OCI-LY3 (cell line): ENCODE data around the gene TLE4.

Source experiments
- H2AFZ ChIP-seq: fragments of 200-600, 300-600 bp; shearing (Covaris generic); 2 replicates; pipeline ENCODE4 v1.6.0; 2014; ENCODE audit warnings: antibody characterized with exemption, low read depth, low read length
- H3K27ac ChIP-seq: fragments of 200-600, 300-600 bp; sonication (generic); 2 replicates; pipeline ENCODE4 v1.5.1; 2014; ENCODE audit warnings: mild to moderate bottlenecking, low read length, moderate library complexity, mixed read lengths
- H3K27me3 ChIP-seq: fragments of 200-600, 300-600 bp; sonication (generic); 2 replicates; pipeline ENCODE4 v1.6.1; 2014; ENCODE audit warnings: low read depth, low read length, mixed read lengths
- H3K36me3 ChIP-seq: fragments of 200-600, 300-600 bp; sonication (generic); replicated peaks from 2 replicates; pipeline ENCODE3; 2014; ENCODE audit warnings: low read depth, low read length, mixed read lengths
- H3K4me1 ChIP-seq: fragments of 300-600, 200-600 bp; sonication (generic); 2 replicates; pipeline ENCODE4 v1.6.1; 2014; ENCODE audit warnings: low read length, mixed read lengths
- H3K4me2 ChIP-seq: fragments of 200-600, 300-600 bp; sonication (generic); 2 replicates; pipeline ENCODE4 v1.6.1; 2014; ENCODE audit warnings: low read length, mixed read lengths
- H3K4me3 ChIP-seq: fragments of 300-600, 200-600 bp; sonication (generic); 2 replicates; pipeline ENCODE4 v1.5.1; 2014; ENCODE audit warnings: antibody characterized with exemption, mild to moderate bottlenecking, low read length, moderate library complexity
- H3K79me2 ChIP-seq: fragments of 300-600, 200-600 bp; shearing (Covaris generic); 2 replicates; pipeline ENCODE4 v1.6.1; 2014; ENCODE audit warnings: mild to moderate bottlenecking, low read length, mixed read lengths
- H3K9ac ChIP-seq: fragments of 300-600, 200-600 bp; shearing (Covaris generic); 2 replicates; pipeline ENCODE4 v1.6.0; 2014; ENCODE audit warnings: mild to moderate bottlenecking, low read length, moderate library complexity
- H3K9me3 ChIP-seq: fragments of 200-600, 300-600 bp; shearing (Covaris generic); 2 replicates; pipeline ENCODE4 v1.6.1; 2014; ENCODE audit warnings: low read length, mixed read lengths; ENCODE audit not compliant: insufficient read depth
- H4K20me1 ChIP-seq: fragments of 200-600, 300-600 bp; sonication (generic); 2 replicates; pipeline ENCODE4 v1.6.1; 2016; ENCODE audit warnings: low read length, mixed read lengths; ENCODE audit not compliant: insufficient read depth
- EZH2phosphoT487 ChIP-seq: fragments of 200-600 bp; shearing (Covaris generic); IDR thresholded peaks from 2 replicates; pipeline ENCODE4 v1.6.1; 2018; ENCODE audit warnings: antibody characterized with exemption, mixed run types, low read depth
- TF ChIP-seq, protein P1 (sequence below): fragments of 200-600, 300-600 bp; sonication (generic); IDR thresholded peaks from 2 replicates; pipeline ENCODE4 v1.5.1; 2014; ENCODE audit warnings: antibody characterized with exemption, low read length, low read depth

The TLE4 gene

DNA sequence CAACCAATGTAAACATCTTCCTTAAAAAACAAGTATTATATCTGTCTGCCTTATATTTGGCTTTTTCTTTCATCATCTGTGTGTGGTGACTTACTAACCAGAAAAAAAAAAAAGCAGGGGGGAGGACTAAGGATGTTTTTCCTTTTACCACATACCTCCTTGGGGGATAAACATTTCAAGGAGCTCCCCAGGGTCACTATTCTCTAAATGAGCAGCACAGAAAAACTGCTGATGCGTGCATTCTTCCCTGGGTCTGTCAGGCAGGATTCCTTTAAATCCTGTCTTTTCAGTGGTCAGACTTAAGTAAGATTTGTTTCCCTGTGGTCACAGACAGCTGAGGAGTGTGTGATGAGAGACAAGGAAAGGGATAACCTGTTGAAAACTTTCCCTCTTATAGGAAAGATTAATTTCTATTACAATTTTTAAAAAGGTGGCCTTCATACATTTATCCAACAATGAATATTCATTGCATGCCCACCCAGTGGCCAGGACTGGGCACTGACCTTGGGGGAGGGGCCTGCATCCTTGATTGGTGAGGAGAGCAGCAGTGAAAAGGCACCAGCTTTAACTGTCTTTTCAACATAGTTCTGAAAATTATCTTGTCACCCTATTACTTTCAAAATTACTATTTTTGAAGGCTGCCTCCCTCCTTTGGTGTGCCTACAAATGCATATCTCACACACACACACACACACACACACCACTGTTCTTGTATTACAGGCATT is 123.1 kb downstream of the TLE4 start:
- H3K9me3 ChIP-seq: no peaks in the 10 kb centered on the region
- H3K4me3 ChIP-seq: no peak overlapping the region
- H3K27ac ChIP-seq: no peak overlapping the region
- no peaks in the 10 kb centered on the region for H3K27me3 ChIP-seq
- H2AFZ ChIP-seq: no peak overlapping the region
- peaks cover 3% of the 10 kb centered on the region; the same call in 1 of the 2 replicates for H4K20me1 ChIP-seq
- no peak overlapping the region for H3K9ac ChIP-seq
- no peak for TF ChIP-seq EZH2phosphoT487
- TF ChIP-seq, protein P1, sequence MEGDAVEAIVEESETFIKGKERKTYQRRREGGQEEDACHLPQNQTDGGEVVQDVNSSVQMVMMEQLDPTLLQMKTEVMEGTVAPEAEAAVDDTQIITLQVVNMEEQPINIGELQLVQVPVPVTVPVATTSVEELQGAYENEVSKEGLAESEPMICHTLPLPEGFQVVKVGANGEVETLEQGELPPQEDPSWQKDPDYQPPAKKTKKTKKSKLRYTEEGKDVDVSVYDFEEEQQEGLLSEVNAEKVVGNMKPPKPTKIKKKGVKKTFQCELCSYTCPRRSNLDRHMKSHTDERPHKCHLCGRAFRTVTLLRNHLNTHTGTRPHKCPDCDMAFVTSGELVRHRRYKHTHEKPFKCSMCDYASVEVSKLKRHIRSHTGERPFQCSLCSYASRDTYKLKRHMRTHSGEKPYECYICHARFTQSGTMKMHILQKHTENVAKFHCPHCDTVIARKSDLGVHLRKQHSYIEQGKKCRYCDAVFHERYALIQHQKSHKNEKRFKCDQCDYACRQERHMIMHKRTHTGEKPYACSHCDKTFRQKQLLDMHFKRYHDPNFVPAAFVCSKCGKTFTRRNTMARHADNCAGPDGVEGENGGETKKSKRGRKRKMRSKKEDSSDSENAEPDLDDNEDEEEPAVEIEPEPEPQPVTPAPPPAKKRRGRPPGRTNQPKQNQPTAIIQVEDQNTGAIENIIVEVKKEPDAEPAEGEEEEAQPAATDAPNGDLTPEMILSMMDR: no peak
- H3K4me2 ChIP-seq: no peak overlapping the region
- H3K4me1 ChIP-seq: no peaks in the 10 kb centered on the region
- no peaks in the 10 kb centered on the region for H3K79me2 ChIP-seq
- no peaks in the 10 kb centered on the region for H3K36me3 ChIP-seq

DNA sequence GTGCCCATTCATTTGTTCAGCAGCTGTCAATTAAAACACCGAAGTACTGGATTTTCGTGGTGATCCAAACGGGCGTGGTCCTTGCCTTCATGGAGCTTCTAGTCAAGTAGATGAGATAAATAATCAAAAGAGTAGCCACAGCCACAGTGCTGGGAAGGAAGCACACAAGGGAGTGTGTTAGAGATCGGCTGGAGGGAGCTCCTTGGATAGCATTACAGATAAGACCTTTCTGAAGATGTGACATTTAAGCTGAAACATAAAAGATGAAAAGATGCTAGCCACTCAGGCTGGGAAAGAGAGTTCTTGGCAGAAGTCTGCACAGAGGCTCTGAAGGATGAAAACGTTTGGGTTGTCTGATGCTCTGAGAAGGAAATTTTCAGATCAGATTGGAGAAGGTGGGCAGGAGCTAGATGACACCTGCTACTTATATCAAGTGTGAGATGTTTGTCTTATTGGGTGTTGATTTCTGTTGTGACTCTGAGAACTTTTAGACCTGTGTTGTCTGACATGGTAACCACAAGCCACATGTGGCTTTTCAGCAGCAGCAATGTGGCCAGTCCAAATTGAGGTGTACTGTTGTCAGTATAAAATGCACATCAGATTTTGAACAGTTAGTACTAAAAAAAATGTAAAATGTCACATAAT is 123.9 kb downstream of the TLE4 start:
- Histone ChIP-seq H3K9ac (no peak overlapping the region), H3K4me3 (no peak overlapping the region), H3K9me3 (no peaks in the 10 kb centered on the region), H2AFZ (no peak overlapping the region), H3K27ac (no peak overlapping the region), H3K36me3 (no peaks in the 10 kb centered on the region), H3K4me2 (no peak overlapping the region), H3K27me3 (no peaks in the 10 kb centered on the region), H3K4me1 (no peaks in the 10 kb centered on the region), H3K79me2 (no peaks in the 10 kb centered on the region), H4K20me1 (peaks cover 3% of the 10 kb centered on the region; the same call in 1 of the 2 replicates)
- no peak for TF ChIP-seq EZH2phosphoT487
- TF ChIP-seq, protein P1: no peak

- H3K4me2 ChIP-seq: no peak overlapping the region
- H3K4me1 ChIP-seq: no peaks in the 10 kb centered on the region
- no peak overlapping the region for H3K9ac ChIP-seq
- H3K4me3 ChIP-seq: no peak overlapping the region
- H2AFZ ChIP-seq: no peak overlapping the region
- TF ChIP-seq, protein P1: no peak
- no peak overlapping the region for H3K27ac ChIP-seq
- no peaks in the 10 kb centered on the region for H3K9me3 ChIP-seq
- no peaks in the 10 kb centered on the region for H3K36me3 ChIP-seq
- H4K20me1 ChIP-seq: peaks cover 3% of the 10 kb centered on the region; the same call in 1 of the 2 replicates
- no peaks in the 10 kb centered on the region for H3K79me2 ChIP-seq
- no peaks in the 10 kb centered on the region for H3K27me3 ChIP-seq
These were observed 127.2 kb downstream of the TLE4 start for GRCh38 chr9:79698967-79699366.

GRCh38 chr9:79699479-79699878 is 127.7 kb downstream of the TLE4 start:
- Histone ChIP-seq H3K4me2 (no peak overlapping the region), H4K20me1 (peaks cover 3% of the 10 kb centered on the region; the same call in 1 of the 2 replicates), H3K27me3 (no peaks in the 10 kb centered on the region), H3K27ac (no peak overlapping the region), H3K36me3 (no peaks in the 10 kb centered on the region), H3K9ac (no peak overlapping the region), H3K4me3 (no peak overlapping the region), H3K9me3 (no peaks in the 10 kb centered on the region), H2AFZ (no peak overlapping the region), H3K4me1 (no peaks in the 10 kb centered on the region), H3K79me2 (no peaks in the 10 kb centered on the region)
- TF ChIP-seq, protein P1: no peak
- TF ChIP-seq EZH2phosphoT487: no peak
